Nephron (organoid): Measurements from ENCODE around the gene CDC20.
"Not testable (repeated sequence)": the region's sequence is repeated elsewhere in the genome, so short reads cannot be mapped to it uniquely, and the experiment has no call there.

Source experiments
- H3K27ac Mint-ChIP-seq, 3 experiments: 2 replicates each; pipeline ENCODE4 v1.8.0; 2020; ENCODE audit warnings: mixed read lengths in 3 of 3, mild to moderate bottlenecking in 2 of 3, moderate library complexity in 1 of 3
- H3K27me3 Mint-ChIP-seq: 2 replicates; pipeline ENCODE4 v1.8.0; 2021; ENCODE audit warnings: low read depth, mild to moderate bottlenecking, moderate library complexity, mixed read lengths
- H3K36me3 Mint-ChIP-seq: 2 replicates; pipeline ENCODE4 v1.8.0; 2020; ENCODE audit warnings: low read depth, mixed read lengths
- H3K4me1 Mint-ChIP-seq: 2 replicates; pipeline ENCODE4 v1.8.0; 2020; ENCODE audit warnings: mixed read lengths
- H3K4me3 Mint-ChIP-seq, 3 experiments: 2 replicates each; pipeline ENCODE4 v1.8.0; 2020; ENCODE audit warnings: mild to moderate bottlenecking in 3 of 3, mixed read lengths in 3 of 3, moderate library complexity in 2 of 3
- H3K9me3 Mint-ChIP-seq: 2 replicates; pipeline ENCODE4 v1.8.0; 2020; ENCODE audit warnings: mixed read lengths
- TF ChIP-seq, protein P1 (sequence below), 3 experiments: fragments of 200-600 bp; sonication (generic); IDR thresholded peaks; one replicate each; pipeline ENCODE4 v1.5.0; 2021; ENCODE audit warnings: antibody characterized with exemption in 3 of 3; ENCODE audit not compliant: unreplicated experiment in 3 of 3

The CDC20 gene

DNA sequence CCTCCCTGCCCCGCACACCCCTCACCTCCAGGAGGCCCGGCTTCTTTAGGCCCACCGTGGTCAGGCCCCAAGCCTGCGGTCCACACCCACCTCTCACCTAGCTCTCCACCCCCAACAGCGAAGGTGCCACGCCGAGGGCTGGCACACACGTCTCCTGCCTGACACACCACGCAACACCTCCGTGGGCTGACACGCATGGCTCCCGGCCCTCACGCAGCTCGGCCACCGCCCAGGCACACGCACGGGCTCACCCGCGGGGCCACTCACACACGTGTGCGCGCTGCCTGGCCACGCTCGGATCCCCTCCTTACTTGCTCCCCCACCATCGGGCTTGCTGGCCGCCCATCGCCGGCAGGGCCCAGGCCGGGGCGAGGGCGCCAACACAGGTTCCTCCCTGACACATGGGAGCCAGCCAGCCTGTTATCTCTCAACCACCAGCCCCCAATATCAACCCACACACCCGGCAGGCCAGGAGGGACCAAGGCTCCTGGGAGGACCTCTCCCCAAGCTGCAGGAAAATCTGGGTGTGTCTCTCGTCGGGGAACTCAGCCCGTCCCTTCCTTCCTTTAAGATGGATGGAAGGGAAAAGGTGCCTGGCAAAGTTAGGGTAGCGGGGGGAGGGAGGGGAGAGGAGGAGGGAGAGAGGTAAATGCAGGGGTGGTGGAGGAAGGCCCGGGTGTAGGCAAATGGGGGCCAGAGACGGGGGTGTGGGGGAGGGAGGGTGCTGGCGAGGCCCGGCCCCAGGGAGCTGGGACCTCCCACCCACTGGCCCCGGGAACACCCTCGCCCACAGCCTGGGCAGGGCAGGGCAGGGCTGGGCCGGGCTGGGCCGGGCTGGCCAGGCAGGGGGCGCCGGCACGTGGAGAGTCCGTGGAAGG, 8.5 kb downstream of the CDC20 start:
- Mint-ChIP-seq H3K27ac (peak overlapping the region in 1 of 3 experiments; percentile 32), H3K9me3 (no peaks in the 10 kb centered on the region), H3K27me3 (no peaks in the 10 kb centered on the region), H3K36me3 (peaks cover 33% of the 10 kb centered on the region), H3K4me1 (peaks cover 25% of the 10 kb centered on the region), H3K4me3 (peak overlapping the region; percentile 83 to 85 (median 84))
- TF ChIP-seq, protein P1, sequence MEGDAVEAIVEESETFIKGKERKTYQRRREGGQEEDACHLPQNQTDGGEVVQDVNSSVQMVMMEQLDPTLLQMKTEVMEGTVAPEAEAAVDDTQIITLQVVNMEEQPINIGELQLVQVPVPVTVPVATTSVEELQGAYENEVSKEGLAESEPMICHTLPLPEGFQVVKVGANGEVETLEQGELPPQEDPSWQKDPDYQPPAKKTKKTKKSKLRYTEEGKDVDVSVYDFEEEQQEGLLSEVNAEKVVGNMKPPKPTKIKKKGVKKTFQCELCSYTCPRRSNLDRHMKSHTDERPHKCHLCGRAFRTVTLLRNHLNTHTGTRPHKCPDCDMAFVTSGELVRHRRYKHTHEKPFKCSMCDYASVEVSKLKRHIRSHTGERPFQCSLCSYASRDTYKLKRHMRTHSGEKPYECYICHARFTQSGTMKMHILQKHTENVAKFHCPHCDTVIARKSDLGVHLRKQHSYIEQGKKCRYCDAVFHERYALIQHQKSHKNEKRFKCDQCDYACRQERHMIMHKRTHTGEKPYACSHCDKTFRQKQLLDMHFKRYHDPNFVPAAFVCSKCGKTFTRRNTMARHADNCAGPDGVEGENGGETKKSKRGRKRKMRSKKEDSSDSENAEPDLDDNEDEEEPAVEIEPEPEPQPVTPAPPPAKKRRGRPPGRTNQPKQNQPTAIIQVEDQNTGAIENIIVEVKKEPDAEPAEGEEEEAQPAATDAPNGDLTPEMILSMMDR (IDR thresholded peaks at IDR 0.05; ENCODE audit: unreplicated experiment in 3 of 3): no peak

DNA sequence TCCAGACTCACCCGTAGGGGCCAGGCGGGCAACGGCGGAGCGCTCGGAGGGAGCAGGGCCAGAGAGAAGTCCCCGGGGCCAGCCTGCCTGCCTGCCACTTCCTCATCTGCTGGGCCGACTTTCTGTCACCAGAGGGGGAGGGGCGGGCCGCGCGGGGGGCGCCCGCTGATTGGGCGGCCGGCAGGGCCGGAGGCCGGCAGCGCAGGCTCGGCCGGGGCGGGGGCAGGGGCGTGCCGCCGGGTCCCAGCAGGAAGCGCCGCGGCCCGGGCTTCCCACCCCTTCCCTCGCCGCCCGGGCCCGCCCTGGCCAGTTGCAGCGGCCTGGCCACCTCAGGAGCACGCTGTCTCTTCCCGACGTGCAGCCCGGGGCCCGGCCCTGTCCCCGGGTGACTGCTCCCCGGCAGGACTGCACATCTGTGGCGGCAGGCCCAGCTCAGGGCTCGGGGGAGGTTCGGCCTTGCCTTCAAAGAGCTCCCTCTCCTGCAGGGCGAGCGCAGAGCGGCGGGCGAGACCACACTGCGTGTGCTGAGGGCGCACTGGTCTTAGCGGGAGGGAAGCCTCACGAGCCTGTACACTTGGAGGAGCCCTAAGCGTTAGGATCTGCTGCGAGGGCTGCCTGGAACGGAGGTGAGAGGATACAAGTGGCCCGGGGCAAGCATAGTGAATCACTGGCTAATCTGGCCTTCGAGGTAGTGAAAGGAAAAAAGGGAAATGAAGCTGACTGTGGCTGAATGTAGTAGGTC, 9.3 kb downstream of the CDC20 start, which contains the start of gene ELOVL1:
ELOVL1 (minus strand) TSS at position 108 of the 742 bp plus-strand sequence. CDS start 2,402 bp downstream, outside the sequence.
- Mint-ChIP-seq H3K9me3 (no peaks in the 10 kb centered on the region), H3K27ac (peak within 1 kb of the TSS; percentile 81 to 98 (median 87)), H3K27me3 (no peaks in the 10 kb centered on the region), H3K4me3 (peak within 1 kb of the TSS; percentile 85 to 90 (median 90)), H3K4me1 (peaks cover 25% of the 10 kb centered on the region), H3K36me3 (peaks cover 28% of the 10 kb centered on the region)
- TF ChIP-seq, protein P1 (IDR thresholded peaks at IDR 0.05; ENCODE audit: unreplicated experiment in 3 of 3): peak in 2 of 3 experiments; percentile 20 to 37

DNA sequence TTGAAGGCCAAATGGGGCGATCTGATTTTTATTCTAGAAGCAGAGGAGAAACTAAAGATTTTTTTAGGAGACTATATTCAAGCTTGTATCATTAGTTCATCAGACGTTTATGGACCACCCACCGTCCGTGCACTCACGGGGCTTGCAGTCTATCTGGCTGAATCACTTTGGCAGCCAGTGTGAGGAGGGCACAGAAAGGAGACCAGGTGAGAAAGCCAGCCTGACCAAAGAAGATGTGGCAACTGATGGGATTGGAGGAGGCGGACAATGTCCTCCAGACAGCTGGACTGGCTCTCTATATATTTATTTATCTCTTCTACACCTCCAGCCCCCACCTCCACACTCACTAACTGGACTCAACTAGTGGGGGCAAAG, 9.9 kb downstream of the CDC20 start:
- Mint-ChIP-seq H3K4me1 (peaks cover 25% of the 10 kb centered on the region), H3K4me3 (peak overlapping the region; percentile 84 to 90 (median 90)), H3K27me3 (no peaks in the 10 kb centered on the region), H3K27ac (peak overlapping the region; percentile 81 to 98 (median 87)), H3K36me3 (peaks cover 22% of the 10 kb centered on the region), H3K9me3 (no peaks in the 10 kb centered on the region)
- TF ChIP-seq, protein P1 (IDR thresholded peaks at IDR 0.05; ENCODE audit: unreplicated experiment in 3 of 3): no peak

DNA sequence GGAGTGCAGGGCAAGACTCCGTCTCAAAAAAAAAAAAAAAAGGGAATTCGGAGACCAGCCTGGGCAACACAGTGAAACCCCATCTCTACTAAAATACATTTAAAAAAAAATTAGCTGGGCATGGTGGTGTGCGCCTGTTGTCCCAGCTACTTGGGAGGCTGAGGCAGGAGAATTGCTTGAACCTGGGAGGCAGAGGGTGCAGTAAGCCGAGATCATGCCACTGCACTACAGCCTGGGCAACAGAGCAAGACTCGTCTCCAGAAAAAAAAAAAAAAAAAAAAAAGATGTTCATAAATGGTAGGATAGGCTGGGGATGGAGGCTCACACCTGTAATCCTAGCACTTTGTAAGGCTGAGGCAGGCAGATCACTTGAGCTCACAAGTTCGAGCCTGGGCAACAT, 11.0 kb downstream of the CDC20 start:
- H3K4me3 Mint-ChIP-seq, H3K27ac Mint-ChIP-seq, H3K27me3 Mint-ChIP-seq, H3K9me3 Mint-ChIP-seq: not testable (repeated sequence)
- Mint-ChIP-seq H3K4me1 (peaks cover 25% of the 10 kb centered on the region), H3K36me3 (peaks cover 11% of the 10 kb centered on the region)

DNA sequence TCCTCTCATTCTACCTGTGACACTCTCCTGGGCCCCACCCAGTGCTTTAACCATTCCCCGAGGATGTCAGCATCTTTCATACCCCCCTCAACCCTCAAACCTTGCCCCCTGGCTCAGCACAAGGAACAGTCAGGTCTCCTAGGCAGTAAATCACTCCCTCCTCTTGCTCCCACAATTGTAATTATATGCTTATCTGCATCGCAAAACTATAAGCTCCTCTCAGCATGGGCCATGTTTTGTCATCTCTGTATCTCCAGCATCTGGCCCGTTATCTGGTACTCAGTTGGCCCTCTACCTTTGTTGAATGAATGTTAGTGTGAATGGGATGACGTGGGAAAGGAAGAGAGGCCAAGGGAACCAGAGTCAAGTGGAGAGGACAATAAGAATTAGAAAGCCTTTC, 11.8 kb downstream of the CDC20 start:
- Mint-ChIP-seq H3K27ac (peak overlapping the region in 1 of 3 experiments; percentile 19), H3K4me1 (peaks cover 19% of the 10 kb centered on the region), H3K27me3 (no peaks in the 10 kb centered on the region), H3K36me3 (peaks cover 6% of the 10 kb centered on the region), H3K9me3 (no peaks in the 10 kb centered on the region), H3K4me3 (peak overlapping the region; percentile 12 to 76 (median 28))
- TF ChIP-seq, protein P1 (IDR thresholded peaks at IDR 0.05; ENCODE audit: unreplicated experiment in 3 of 3): no peak

DNA sequence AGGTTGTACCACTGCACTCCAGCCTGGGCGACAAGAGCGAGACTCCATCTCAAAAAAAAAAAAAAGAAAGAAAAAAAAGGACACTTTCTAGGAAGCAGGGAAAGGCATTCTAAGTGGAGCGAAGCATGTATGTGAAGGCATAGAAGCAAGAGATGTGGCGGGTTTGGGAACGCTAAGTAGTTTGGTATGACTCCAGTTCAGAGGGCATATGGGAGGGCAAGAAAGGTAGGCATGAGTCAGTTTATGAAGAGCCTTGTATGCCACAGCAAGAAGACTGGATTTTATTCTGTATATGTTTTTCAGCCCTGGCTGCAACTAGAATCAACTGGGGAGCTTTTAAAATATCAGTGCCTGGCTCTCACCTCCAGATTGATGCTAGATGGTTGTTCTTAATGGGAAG, 13.4 kb downstream of the CDC20 start:
- H3K27me3 Mint-ChIP-seq: no peaks in the 10 kb centered on the region
- H3K4me1 Mint-ChIP-seq: peaks cover 13% of the 10 kb centered on the region
- H3K4me3 Mint-ChIP-seq: no peak overlapping the region
- no peak overlapping the region for H3K27ac Mint-ChIP-seq
- no peaks in the 10 kb centered on the region for H3K36me3 Mint-ChIP-seq
- H3K9me3 Mint-ChIP-seq: no peaks in the 10 kb centered on the region
- TF ChIP-seq, protein P1 (IDR thresholded peaks at IDR 0.05; ENCODE audit: unreplicated experiment in 3 of 3): no peak
